ENCODE measurements around the gene NUDT2. TPM values are rescaled to one million over a fixed set of nuclear protein-coding genes. Genes with fewer than 3 reads are reported as not detected.

Gene NUDT2
- total RNA-seq, 4 donors from 2014 or later, result 3.0 to 8.7 (median 4.8) TPM

Small RNA genes within 50 kb of the gene (small RNA-seq; reads per million reads assigned to genes)
- gene RF00019, result not detected
- not detected for gene RNU2-50P

Other genes starting within 250 kb of the NUDT2 start
- gene DCAF12, start 202.9 kb upstream of the NUDT2 start, total RNA-seq, result 10 to 100 TPM; 28.1 to 32.5 (median 31.6) TPM
- gene UBAP1, start 150.5 kb upstream of the NUDT2 start, total RNA-seq, result 10 to 100 TPM; 41.3 to 50.5 (median 44.8) TPM
- 1 to 10 TPM; 1.7 to 7.8 (median 4.6) TPM for gene KIF24, start 301 bp upstream of the NUDT2 start, total RNA-seq
- 1 to 10 TPM; 3.2 to 9.2 (median 6.0) TPM for gene MYORG, start 47.3 kb downstream of the NUDT2 start, total RNA-seq
- gene FAM219A, start 129.0 kb downstream of the NUDT2 start, total RNA-seq, result 10 to 100 TPM in 3 of 4 donors, 1 to 10 TPM in 1; 6.6 to 14.3 (median 10.5) TPM
- gene DNAI1, start 129.2 kb downstream of the NUDT2 start, total RNA-seq, result under 1 TPM in 2 of 4 donors, not detected in 2; 0.81 to 0.89 TPM
- gene ENHO, start 193.4 kb downstream of the NUDT2 start, total RNA-seq, result not detected

All from thyroid gland (tissue), 4 donors.